ENCODE data around the gene PRCC. TPM values are rescaled to one million over a fixed set of nuclear protein-coding genes. Genes with fewer than 3 reads are reported as not detected.

PRCC gene
- total RNA-seq, 6 experiments from 2014 or later = 67.0 to 79.3 (median 71.5) TPM

DNA sequence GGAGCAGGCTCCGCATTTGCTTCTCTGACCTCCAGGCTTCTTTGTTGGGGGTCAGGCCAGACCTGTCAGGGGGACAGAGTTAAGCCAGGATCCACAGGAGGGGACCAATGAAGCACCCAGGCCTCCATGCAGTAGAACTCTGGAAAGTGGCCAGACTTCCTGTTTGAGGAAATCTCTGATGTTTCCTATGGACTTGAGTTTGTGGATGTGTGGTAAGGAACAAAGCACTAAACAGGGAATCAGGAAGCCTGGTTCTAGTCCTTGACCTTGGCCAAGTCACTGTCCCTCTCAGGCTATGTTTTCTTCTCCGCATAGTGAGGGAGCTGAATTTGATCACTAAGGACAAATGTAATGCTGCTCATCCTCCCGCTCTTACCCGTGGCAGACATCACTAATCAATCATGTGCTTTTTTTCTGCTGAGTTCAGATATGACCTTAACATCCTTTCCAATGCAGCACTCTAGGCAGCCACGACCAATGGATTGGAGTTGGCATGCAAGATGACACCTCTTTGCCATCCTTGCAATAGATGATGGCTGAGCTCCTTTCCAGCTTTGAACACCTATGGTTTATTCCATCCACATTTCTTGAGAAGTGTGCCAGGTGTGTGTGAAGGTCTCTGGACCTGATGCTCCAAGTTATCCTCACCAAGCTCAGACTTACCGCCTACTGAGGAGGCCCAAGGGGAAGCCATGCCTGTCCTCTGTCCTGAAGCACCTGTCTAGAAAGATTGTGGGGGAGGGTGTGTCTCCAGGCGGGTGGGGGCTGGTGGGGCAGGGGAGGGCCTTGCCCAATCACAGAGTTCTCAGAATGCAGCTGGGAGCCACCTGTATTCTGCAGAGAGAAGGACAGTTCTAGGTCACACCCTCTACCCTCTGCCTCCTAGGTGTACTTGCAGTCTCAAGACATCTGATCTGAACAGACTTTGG lies 39.4 kb downstream of the PRCC start:
- Mint-ChIP-seq H3K27ac (no peak overlapping the region), H3K27me3 (ENCODE audit: insufficient read depth) (peaks cover 11% of the 10 kb centered on the region), H3K36me3 (ENCODE audit: low read depth) (0 out of 2 replicates have a peak, but pooled peaks cover 5% of the 10 kb centered on the region), H3K9me3 (no peaks in the 10 kb centered on the region), H3K4me1 (ENCODE audit: low read depth) (peaks cover 21% of the 10 kb centered on the region), H3K4me3 (no peak overlapping the region)
- TF ChIP-seq, protein P1, sequence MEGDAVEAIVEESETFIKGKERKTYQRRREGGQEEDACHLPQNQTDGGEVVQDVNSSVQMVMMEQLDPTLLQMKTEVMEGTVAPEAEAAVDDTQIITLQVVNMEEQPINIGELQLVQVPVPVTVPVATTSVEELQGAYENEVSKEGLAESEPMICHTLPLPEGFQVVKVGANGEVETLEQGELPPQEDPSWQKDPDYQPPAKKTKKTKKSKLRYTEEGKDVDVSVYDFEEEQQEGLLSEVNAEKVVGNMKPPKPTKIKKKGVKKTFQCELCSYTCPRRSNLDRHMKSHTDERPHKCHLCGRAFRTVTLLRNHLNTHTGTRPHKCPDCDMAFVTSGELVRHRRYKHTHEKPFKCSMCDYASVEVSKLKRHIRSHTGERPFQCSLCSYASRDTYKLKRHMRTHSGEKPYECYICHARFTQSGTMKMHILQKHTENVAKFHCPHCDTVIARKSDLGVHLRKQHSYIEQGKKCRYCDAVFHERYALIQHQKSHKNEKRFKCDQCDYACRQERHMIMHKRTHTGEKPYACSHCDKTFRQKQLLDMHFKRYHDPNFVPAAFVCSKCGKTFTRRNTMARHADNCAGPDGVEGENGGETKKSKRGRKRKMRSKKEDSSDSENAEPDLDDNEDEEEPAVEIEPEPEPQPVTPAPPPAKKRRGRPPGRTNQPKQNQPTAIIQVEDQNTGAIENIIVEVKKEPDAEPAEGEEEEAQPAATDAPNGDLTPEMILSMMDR (IDR thresholded peaks at IDR 0.05) = no peak
- no peak for DNase-seq

DNA sequence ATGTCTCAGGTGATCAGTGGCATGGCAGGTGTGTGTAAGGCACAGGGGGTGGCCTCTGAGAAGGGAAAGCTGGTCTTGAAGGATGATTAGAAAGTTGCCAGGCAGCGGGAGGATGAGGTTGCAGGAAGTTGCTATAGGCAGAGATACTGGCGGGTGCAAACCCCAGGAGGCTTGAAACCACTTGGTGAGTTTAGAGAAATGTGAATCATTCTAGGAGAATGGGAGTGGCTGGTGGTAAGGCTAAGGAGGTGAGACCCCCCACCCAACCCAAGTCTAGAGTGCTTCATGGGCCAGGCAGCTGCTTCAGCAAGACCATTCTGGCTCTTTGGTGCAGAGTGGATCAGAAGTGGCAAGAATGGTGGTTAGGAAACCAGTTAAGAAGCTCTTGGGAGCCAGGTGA lies 40.3 kb downstream of the PRCC start:
- DNase-seq = no peak
- no peaks in the 10 kb centered on the region for H3K36me3 Mint-ChIP-seq (ENCODE audit: low read depth)
- TF ChIP-seq, protein P1 (IDR thresholded peaks at IDR 0.05) = no peak
- H3K27me3 Mint-ChIP-seq (ENCODE audit: insufficient read depth) = peaks cover 13% of the 10 kb centered on the region
- H3K4me3 Mint-ChIP-seq = no peak overlapping the region
- H3K9me3 Mint-ChIP-seq = no peaks in the 10 kb centered on the region
- no peak overlapping the region for H3K27ac Mint-ChIP-seq
- peaks cover 17% of the 10 kb centered on the region for H3K4me1 Mint-ChIP-seq (ENCODE audit: low read depth)

DNA sequence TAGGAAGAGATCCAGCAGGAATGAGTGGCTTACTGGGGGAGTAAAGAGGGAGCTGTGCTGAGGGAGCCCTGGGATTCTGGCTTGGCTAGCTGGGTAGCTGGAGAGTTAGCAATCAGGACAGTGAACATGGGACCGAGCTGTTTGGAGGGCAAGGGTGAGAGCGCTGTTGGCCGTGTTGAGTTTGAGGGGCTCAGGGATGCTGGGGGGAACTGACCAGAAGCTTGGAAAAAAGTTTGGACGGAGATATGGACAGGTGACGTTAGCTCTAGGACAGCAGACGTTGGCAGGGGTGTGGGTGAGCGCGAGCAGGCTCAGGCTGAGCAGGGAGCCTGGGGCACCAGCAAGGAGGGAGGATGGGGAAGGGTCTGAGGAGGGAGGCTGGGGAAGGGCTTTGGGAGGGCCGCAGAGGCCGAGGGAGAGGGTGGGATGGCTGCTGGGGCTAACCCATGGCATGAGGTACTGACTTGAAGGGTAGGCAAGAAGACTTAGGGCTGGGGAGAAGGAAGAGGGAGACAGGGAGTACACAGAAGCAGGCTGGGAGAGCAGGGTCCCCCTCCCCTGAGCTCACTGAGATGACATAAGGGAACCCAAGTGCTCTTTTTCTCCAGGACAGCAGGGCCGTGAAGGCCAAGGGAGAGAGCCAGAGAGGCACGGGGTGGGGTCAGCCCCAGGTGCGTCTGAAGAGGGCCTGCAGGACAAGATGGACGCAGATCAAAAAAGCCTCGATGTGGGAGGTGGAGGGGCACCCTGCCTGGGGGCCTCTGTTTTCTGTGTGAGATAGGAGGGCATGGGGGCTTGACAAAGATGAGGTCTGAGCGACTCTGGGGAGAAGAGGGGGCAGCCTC lies 41.1 kb downstream of the PRCC start:
- TF ChIP-seq, protein P1 (IDR thresholded peaks at IDR 0.05) = no peak
- Mint-ChIP-seq H3K9me3 (no peaks in the 10 kb centered on the region), H3K36me3 (ENCODE audit: low read depth) (no peaks in the 10 kb centered on the region), H3K4me1 (ENCODE audit: low read depth) (peaks cover 24% of the 10 kb centered on the region), H3K27ac (no peak overlapping the region), H3K27me3 (ENCODE audit: insufficient read depth) (peaks cover 11% of the 10 kb centered on the region), H3K4me3 (no peak overlapping the region)
- DNase-seq = no peak

DNA sequence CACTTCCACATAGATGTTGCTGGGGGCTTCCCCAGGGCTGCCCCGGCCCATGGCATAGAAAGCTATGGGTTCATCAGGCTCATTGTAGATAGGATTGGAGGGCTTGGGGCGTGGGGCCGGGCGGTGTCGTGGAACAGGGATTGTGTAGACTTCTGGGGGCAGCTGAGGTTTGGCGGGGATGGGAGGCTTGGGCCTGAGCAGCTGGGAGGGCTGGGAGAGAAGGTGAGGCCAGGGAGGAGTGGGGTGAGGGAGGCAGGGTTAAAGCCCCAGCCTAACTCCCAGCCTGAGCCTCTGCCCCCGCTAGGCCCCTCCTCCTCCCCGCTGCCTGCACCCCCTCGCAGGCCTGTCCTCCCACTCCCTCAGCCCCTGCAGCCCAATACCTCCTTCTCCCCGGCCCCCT lies 41.9 kb downstream of the PRCC start:
- TF ChIP-seq, protein P1 (IDR thresholded peaks at IDR 0.05) = no peak

DNA sequence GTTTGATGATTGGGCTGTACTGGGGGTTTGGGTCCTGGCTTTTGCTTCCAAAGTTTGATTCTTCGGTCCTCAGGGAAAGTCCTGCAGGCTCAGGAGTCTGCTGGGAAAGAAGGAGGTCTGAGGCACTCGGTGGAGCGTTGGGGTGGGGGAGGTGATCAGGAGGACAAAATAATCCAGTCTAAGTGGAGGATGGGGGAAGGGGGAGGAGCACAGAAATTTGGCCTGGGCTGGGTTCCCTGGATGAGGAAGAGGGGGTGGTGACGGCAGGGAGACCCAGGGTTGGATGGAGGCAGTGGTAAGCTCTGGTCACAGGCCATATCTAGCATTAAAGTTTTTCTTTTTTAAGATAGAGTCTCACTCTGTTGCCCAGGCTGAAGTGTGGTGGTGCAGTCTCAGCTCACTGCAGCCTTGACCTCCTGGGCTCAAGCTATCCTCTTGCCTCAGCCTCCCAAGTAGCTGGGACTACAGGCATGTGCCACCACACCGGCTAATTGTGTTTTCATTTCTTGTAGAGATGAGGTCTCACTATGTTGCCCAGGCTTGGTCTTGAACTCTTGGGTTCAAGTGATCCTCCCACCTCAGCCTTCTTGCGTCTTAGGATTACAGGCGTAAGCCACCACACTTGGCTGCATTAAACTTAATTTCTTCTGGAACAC lies 42.5 kb downstream of the PRCC start:
- H3K27ac Mint-ChIP-seq = no peak overlapping the region
- TF ChIP-seq, protein P1 (IDR thresholded peaks at IDR 0.05) = no peak
- H3K27me3 Mint-ChIP-seq (ENCODE audit: insufficient read depth) = peaks cover 11% of the 10 kb centered on the region
- DNase-seq = no peak
- no peak overlapping the region for H3K4me3 Mint-ChIP-seq
- H3K9me3 Mint-ChIP-seq = no peaks in the 10 kb centered on the region
- no peaks in the 10 kb centered on the region for H3K36me3 Mint-ChIP-seq (ENCODE audit: low read depth)
- H3K4me1 Mint-ChIP-seq (ENCODE audit: low read depth) = peaks cover 25% of the 10 kb centered on the region

More for the DNA sequence above, 41.9 kb downstream of the PRCC start:
- no peaks in the 10 kb centered on the region for H3K36me3 Mint-ChIP-seq (ENCODE audit: low read depth)
- no peak for DNase-seq
- H3K9me3 Mint-ChIP-seq = no peaks in the 10 kb centered on the region
- no peak overlapping the region for H3K4me3 Mint-ChIP-seq
- H3K27ac Mint-ChIP-seq = no peak overlapping the region
- peaks cover 11% of the 10 kb centered on the region for H3K27me3 Mint-ChIP-seq (ENCODE audit: insufficient read depth)
- peaks cover 24% of the 10 kb centered on the region for H3K4me1 Mint-ChIP-seq (ENCODE audit: low read depth)

Measured in HFFc6 (cell line).